MM.1S (cell line): ENCODE measurements around the gene ZMYND10.

Experiments
- DNase-seq: peaks from one replicate; pipeline ENCODE4 v3.0.0-alpha.2; 2015
- H2AFZ ChIP-seq: fragments of 300-600 bp; sonication (generic); 2 replicates; pipeline ENCODE4 v1.6.0; 2016; ENCODE audit warnings: antibody characterized with exemption, low read length
- H3F3A ChIP-seq: fragments of 300-600 bp; sonication (generic); 2 replicates; pipeline ENCODE4 v1.6.1; 2016; ENCODE audit warnings: mild to moderate bottlenecking, antibody characterized with exemption, low read length, moderate library complexity, mixed read lengths; ENCODE audit not compliant: insufficient read depth
- H3K27ac ChIP-seq: fragments of 300-600 bp; sonication (generic); 2 replicates; pipeline ENCODE4 v1.5.1; 2016; ENCODE audit warnings: mild to moderate bottlenecking, low read length
- H3K27me3 ChIP-seq: fragments of 300-600 bp; sonication (generic); replicated peaks from 2 replicates; pipeline ENCODE4 v1.6.0; 2016; ENCODE audit warnings: low read length; ENCODE audit not compliant: insufficient read depth
- H3K36me3 ChIP-seq: fragments of 300-600 bp; sonication (generic); replicated peaks from 2 replicates; pipeline ENCODE4 v1.6.1; 2016; ENCODE audit warnings: mild to moderate bottlenecking, low read length, mixed read lengths; ENCODE audit not compliant: insufficient read depth
- H3K4me1 ChIP-seq: fragments of 300-600 bp; sonication (generic); 2 replicates; pipeline ENCODE4 v1.6.1; 2016; ENCODE audit warnings: low read length, mixed read lengths
- H3K4me2 ChIP-seq: fragments of 300-600 bp; sonication (generic); 2 replicates; pipeline ENCODE4 v1.6.0; 2016; ENCODE audit warnings: low read depth, low read length
- H3K4me3 ChIP-seq: fragments of 300-600 bp; sonication (generic); 2 replicates; pipeline ENCODE4 v1.5.1; 2016; ENCODE audit warnings: low read length, mixed read lengths
- H3K79me2 ChIP-seq: fragments of 300-600 bp; sonication (generic); 2 replicates; pipeline ENCODE4 v1.6.1; 2016; ENCODE audit warnings: mixed run types, low read length, mixed read lengths
- H3K9ac ChIP-seq: fragments of 300-600 bp; sonication (generic); 2 replicates; pipeline ENCODE4 v1.6.1; 2016; ENCODE audit warnings: low read length, mixed read lengths
- H3K9me2 ChIP-seq: fragments of 300-600 bp; sonication (generic); replicated peaks from 2 replicates; pipeline ENCODE4 v1.6.1; 2016; ENCODE audit warnings: mild to moderate bottlenecking, low read length, mixed read lengths; ENCODE audit not compliant: insufficient read depth
- H3K9me3 ChIP-seq: fragments of 300-600 bp; sonication (generic); replicated peaks from 2 replicates; pipeline ENCODE4 v1.6.1; 2016; ENCODE audit warnings: mild to moderate bottlenecking, low read length, mixed read lengths; ENCODE audit not compliant: insufficient read depth
- H4K20me1 ChIP-seq: fragments of 300-600 bp; sonication (generic); 2 replicates; pipeline ENCODE4 v1.6.1; 2016; ENCODE audit warnings: mild to moderate bottlenecking, low read length, moderate library complexity, mixed read lengths; ENCODE audit not compliant: insufficient read depth
- EZH2 ChIP-seq: fragments of 300-600 bp; sonication (generic); optimal IDR thresholded peaks from 2 replicates; pipeline ENCODE3; 2017; ENCODE audit warnings: low read depth, mild to moderate bottlenecking, antibody characterized with exemption, low read length, mixed read lengths
- EZH2phosphoT487 ChIP-seq: fragments of 300-600 bp; sonication (generic); IDR thresholded peaks from 2 replicates; pipeline ENCODE4 v1.6.1; 2018; ENCODE audit warnings: antibody characterized with exemption, low read length
- TF ChIP-seq, protein P1 (sequence below): fragments of 300-600 bp; sonication (generic); IDR thresholded peaks from 2 replicates; pipeline ENCODE4 v1.5.1; 2016; ENCODE audit warnings: antibody characterized with exemption, low read length, mixed read lengths

Gene ZMYND10

DNA sequence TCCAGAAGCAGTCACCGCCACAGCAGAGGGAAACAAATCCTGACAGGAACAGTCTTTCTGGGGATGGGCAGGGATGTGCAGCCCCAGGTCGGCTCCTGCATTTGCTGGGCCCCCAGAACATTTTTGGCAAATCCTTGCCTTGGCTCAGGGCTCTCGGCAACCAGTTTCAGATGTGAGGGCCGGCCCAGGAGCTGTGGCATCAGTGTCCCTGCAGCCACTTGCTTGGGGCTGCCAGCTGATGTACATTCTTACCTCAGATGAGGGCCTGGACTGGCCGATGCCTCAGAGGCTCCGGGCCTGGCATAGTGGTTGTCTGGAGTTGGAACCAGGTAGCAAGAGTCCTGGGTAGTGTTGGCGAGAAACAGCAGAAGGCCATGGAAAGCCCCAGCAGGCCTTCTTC is 9.3 kb upstream of the ZMYND10 start:
- H3K27me3 ChIP-seq = no peaks in the 10 kb centered on the region
- no peaks in the 10 kb centered on the region for H3K9me2 ChIP-seq
- H3K79me2 ChIP-seq = peaks cover 82% of the 10 kb centered on the region
- no peak overlapping the region for H3K9ac ChIP-seq
- no peak overlapping the region for H3K27ac ChIP-seq
- no peak overlapping the region for H3K4me2 ChIP-seq
- peaks cover 34% of the 10 kb centered on the region for H3K4me1 ChIP-seq
- H4K20me1 ChIP-seq = no peaks in the 10 kb centered on the region
- H3F3A ChIP-seq = 0 out of 2 replicates have a peak, but pooled peaks cover 6% of the 10 kb centered on the region
- TF ChIP-seq, protein P1, sequence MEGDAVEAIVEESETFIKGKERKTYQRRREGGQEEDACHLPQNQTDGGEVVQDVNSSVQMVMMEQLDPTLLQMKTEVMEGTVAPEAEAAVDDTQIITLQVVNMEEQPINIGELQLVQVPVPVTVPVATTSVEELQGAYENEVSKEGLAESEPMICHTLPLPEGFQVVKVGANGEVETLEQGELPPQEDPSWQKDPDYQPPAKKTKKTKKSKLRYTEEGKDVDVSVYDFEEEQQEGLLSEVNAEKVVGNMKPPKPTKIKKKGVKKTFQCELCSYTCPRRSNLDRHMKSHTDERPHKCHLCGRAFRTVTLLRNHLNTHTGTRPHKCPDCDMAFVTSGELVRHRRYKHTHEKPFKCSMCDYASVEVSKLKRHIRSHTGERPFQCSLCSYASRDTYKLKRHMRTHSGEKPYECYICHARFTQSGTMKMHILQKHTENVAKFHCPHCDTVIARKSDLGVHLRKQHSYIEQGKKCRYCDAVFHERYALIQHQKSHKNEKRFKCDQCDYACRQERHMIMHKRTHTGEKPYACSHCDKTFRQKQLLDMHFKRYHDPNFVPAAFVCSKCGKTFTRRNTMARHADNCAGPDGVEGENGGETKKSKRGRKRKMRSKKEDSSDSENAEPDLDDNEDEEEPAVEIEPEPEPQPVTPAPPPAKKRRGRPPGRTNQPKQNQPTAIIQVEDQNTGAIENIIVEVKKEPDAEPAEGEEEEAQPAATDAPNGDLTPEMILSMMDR = no peak
- TF ChIP-seq EZH2phosphoT487 (no peak), EZH2 (no peak)
- no peaks in the 10 kb centered on the region for H3K9me3 ChIP-seq
- H2AFZ ChIP-seq = no peak overlapping the region
- H3K36me3 ChIP-seq = peaks cover 11% of the 10 kb centered on the region; the same call in 1 of the 2 replicates
- H3K4me3 ChIP-seq = no peak overlapping the region
- no peak for DNase-seq

DNA sequence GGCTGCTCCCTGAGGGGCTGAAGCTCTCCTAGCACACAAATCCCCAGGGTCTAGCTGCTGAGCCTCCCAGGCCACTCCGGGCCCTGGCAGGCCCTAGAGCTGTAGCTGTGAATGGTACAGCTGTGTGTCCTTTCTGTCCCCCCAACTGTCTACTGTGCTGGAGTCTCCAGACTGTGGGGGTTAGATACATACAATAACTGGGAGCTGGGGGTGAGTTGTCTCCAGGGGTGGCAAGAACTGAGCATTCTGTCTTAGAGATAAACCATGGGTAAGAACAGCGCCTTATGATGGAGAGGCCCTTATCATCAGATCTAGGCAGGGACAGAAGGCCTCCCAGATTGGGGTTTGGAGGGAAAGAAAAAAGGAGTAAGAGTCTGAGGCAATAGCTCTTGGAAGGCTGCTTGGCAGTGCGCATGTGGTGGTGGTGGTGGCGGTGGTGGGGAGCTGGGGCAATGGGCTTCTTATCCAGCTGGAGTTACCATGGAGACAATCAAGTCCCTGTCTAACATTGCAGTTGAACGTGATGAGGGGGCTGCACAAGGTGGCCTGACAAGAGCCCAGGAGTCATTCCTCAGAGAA is 8.7 kb upstream of the ZMYND10 start:
- 0 out of 2 replicates have a peak, but pooled peaks cover 6% of the 10 kb centered on the region for H3F3A ChIP-seq
- H3K9me3 ChIP-seq = no peaks in the 10 kb centered on the region
- H3K36me3 ChIP-seq = peaks cover 11% of the 10 kb centered on the region; the same call in 1 of the 2 replicates
- TF ChIP-seq EZH2phosphoT487 (no peak), EZH2 (no peak)
- TF ChIP-seq, protein P1 = no peak
- no peak overlapping the region for H3K27ac ChIP-seq
- no peaks in the 10 kb centered on the region for H3K27me3 ChIP-seq
- no peak overlapping the region for H2AFZ ChIP-seq
- H3K4me2 ChIP-seq = no peak overlapping the region
- peaks cover 88% of the 10 kb centered on the region for H3K79me2 ChIP-seq
- H3K9ac ChIP-seq = no peak overlapping the region
- DNase-seq = no peak
- no peak overlapping the region for H3K4me3 ChIP-seq
- H3K4me1 ChIP-seq = peaks cover 38% of the 10 kb centered on the region
- no peaks in the 10 kb centered on the region for H3K9me2 ChIP-seq
- no peaks in the 10 kb centered on the region for H4K20me1 ChIP-seq

DNA sequence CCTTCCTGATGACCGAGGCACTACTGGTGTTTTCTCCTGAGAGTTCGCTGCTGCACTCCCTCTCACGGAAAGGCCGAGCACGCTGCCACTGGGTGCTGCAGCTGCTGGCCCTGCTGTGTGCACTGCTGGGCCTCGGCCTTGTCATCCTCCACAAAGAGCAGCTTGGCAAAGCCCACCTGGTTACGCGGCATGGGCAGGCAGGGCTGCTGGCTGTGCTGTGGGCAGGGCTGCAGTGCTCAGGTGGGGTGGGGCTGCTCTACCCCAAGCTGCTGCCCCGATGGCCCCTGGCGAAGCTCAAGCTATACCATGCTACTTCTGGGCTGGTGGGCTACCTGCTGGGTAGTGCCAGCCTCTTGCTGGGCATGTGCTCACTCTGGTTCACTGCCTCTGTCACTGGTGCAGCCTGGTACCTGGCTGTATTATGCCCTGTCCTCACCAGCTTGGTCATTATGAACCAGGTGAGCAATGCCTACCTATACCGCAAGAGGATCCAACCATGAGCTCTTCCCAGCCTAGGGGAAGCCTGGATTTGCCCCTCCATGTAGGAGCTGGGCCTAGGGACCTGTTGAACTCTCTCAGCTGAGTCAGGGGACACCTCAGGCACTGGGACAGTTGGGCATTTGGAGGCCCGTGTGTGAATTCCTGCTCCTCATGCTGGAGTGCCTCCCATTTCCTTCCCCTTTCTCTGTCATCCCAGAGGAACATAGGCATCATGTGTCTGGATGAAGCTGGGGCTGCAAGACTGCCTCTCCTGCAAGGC is 7.9 kb upstream of the ZMYND10 start:
- no peak for DNase-seq
- Histone ChIP-seq H3K4me1 (peaks cover 39% of the 10 kb centered on the region), H3K79me2 (peaks cover 86% of the 10 kb centered on the region), H3F3A (0 out of 2 replicates have a peak, but pooled peaks cover 6% of the 10 kb centered on the region), H4K20me1 (no peaks in the 10 kb centered on the region), H3K4me2 (no peak overlapping the region), H3K27ac (no peak overlapping the region), H3K27me3 (no peaks in the 10 kb centered on the region), H3K9ac (no peak overlapping the region), H2AFZ (no peak overlapping the region), H3K4me3 (no peak overlapping the region), H3K9me3 (no peaks in the 10 kb centered on the region), H3K9me2 (no peaks in the 10 kb centered on the region), H3K36me3 (peaks cover 11% of the 10 kb centered on the region; the same call in 1 of the 2 replicates)
- TF ChIP-seq, protein P1 = no peak
- no peak for TF ChIP-seq EZH2phosphoT487
- no peak for TF ChIP-seq EZH2
